ENCODE measurements around the gene TARS1.

TARS1 gene

DNA sequence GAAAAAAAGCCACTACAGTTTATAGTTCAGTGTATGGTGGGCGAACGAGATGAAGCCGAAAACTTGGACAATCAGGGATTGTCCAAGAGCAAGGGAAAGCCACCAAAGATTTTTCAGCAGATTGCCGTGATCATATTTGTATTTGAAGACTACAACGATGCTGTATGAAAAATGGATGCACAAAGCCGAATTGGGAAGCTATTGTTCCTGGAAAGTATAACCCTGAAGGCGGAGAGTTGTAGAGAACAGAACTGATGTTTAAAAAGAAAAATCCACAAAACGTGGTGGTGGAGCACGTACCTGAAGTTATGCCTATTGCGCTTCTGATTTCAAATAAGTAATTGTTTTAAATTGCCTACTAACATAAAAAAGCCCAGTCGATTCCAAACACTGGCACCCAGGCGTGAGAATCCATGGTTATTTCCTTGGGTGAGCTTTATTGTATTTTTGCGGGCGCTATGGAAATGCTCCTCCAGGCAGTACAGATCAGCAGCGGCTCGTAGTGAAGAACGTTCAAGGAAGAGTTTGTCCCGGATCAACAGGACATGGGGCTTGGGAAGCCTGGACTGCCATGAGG is 772 bp upstream of the TARS1 start:
- no peak for DNase-seq (ENCODE audit: low spot score)

DNA sequence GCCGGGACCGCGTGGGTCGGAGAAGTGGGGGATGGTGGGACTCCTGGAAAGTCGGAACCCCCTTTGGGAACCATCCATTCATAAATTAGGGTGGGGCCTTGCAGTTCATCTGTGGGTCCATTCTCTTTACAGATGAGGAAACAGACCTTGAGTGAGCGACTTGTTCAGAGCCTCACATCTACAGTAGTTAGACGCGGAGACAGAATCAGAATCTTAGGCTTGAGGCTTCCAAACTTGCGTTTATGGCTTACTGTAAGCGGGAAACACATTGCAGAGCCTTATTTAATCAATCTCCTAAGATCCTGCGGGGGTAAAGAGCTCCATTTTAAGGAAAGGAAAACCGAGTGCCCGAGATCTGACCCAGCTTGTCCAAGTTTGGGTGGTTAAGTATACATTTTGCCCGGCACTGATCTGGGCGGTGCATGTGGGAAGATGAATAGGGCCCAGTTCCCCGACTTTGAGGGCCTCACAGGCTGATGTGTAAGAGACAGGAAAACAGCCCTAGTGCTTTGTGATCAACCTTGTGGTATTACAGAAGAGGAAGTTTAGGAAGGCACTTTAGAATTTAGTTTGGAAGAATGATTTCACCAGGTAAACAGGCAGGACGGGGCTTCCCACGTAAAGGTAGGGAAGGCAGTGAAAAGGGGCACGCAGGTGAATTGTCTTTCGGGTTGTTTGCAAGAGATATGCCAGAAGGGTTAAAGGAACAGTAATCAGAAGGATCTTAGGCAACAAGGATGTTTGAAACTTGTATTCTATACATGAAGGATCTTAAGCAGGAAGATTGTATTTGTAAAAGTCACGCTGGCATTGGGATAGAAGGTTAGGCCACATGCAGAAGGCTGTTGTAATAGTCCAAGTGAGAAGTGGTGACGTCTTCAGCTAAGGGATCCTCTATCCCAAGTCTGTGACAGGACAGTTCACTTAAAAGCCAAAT is 744 bp downstream of the TARS1 start:
- DNase-seq (ENCODE audit: low spot score), result peak; percentile 8

DNA sequence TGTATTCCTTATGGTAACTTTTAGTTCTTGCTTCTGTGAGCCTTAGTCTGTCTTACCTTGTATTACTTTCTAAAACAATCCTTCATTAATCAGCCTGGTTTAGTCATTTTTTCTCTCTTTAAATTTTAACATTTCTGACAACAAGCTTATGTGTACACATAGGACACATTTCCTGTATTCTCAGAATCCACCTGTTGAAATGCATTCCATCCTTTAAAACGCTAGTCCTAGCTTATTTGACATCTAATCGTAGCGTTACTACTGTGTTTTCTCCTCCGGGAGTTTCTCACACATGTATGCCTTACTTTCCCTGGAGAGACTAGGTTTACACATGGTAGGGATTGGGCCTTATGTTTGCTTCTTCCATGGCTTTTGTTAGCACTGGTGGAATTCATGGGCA is 3.8 kb downstream of the TARS1 start:
- DNase-seq (ENCODE audit: low spot score), result no peak

DNA sequence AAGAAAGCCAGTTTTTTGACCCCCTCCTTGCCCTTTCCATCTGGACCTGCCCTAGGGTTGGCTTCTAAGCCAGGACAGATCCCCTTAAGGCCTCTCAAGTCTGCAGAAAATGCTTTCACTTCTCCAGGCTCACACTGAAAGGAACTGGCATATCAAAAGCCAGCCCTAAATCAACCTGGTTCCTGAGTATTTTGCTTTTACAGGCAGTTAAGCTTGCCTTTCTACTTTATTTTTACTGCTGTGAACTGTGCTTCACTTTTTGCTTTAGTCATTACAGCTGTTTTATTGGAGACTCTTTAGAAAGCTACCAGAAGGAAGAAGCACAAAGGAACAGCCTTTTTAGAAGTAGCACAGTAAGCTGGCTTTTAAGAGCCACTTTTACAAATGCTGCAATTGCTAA is 5.0 kb downstream of the TARS1 start:
- DNase-seq (ENCODE audit: low spot score), result no peak

DNA sequence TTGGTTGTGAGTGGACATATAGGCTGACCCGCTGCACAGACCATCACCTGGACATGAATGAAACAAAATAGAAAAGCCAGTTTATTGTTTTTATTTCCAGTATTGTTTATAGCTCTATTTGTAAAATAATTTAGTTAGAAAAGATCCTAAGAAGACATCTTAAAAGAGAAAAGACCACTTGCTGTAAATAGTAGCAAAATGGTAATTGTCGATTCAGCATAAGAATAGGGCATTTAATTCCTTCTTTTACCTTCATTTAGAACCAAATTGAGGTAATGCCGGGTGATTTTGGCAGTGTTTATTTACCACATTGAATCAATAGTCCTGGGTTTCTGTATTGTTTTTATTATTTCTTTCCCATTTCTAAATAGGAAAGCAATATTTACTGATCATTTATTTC is 7.4 kb downstream of the TARS1 start:
- no peak for DNase-seq (ENCODE audit: low spot score)

DNA sequence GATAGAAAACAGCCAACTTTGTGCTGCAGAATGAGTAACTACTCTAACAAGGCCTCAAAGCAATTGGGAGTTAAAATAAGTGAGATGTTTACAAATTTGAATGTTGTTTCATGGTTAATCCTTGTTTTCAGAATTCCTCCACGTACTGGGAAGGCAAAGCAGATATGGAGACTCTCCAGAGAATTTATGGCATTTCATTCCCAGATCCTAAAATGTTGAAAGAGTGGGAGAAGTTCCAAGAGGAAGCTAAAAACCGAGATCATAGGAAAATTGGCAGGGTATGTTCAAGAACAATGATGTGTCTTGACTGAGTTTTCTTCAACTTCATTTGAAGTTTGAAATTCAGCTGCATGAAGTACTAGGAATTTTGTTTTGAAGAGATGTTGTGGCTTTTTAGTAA is 16.4 kb downstream of the TARS1 start:
- DNase-seq (ENCODE audit: low spot score), result no peak

DNA sequence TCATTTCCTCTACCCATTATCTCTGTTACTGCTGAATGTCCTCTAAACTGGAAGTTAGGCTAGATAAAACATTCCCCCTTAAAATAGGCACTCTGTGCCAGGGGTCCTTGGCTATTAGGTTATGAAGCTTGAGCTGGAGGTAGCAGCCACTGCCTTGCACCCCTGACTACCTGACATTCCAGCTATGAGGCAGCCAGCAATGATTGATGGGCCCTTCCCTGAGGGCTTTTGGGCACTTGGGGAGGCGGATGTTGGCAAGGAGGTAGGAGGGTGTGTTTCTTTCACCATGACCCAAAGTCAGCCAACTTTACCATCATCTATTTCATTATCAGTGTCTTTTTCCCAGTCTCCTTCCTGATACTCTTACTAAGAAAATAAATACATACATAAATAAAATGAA is 17.1 kb downstream of the TARS1 start:
- no peak for DNase-seq (ENCODE audit: low spot score)

DNA sequence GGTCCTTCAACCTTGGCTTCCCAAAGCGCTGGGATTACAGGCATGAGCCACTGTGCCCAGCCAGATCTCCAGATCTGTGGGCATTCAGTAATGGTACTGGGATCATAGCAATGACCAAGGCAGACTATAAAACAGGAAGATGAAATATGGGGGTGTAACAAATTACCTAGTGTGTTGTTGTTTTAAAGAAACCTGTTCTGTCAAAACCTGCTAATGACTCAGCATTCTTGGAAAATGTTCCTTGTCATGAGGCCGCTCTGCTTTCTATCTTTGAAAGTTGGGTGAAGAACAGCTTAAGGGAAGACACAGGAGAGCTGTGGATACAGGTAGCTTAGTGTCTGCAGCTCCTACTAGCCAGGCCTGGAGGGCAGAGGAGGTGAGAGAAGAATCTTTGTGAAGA is 19.4 kb downstream of the TARS1 start:
- DNase-seq (ENCODE audit: low spot score), result no peak

DNA sequence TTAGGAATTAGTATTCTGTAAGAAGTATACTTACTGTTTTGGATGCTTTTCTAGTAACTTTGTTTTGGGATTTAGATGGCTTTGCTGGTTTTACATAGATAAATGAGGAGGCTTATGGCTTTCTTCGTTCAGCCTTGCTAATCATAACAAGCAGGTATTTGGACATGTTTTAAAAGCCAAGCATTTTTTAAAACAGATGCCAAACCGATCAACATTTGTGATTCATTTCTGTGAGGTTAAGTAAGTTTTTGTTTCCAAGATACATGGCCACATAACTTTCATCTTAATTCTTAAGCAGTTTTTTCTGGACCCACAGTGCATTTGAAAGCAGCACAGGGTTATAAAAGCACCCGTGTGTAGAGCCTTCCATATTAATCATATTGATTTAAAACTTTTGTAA is 21.7 kb downstream of the TARS1 start:
- no peak for DNase-seq (ENCODE audit: low spot score)

DNA sequence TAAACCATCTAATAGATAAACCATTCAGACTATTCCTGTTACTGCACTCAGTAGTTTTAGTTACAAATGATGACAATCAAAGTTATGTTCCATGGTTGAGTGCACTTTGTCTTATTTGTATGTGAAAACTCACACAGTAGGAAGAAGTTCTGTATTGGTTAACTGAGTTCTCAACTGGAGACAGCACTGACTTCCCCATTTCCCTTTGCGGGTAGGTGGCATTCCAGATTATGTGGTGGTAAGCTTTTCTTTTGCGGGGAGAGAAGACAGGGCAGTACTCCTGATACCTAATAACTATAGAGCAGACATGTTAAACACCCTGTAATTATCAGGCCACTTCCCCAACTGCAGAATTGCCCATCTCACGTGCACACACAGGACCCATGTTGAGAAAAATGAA is 24.4 kb downstream of the TARS1 start:
- DNase-seq (ENCODE audit: low spot score), result no peak

DNA sequence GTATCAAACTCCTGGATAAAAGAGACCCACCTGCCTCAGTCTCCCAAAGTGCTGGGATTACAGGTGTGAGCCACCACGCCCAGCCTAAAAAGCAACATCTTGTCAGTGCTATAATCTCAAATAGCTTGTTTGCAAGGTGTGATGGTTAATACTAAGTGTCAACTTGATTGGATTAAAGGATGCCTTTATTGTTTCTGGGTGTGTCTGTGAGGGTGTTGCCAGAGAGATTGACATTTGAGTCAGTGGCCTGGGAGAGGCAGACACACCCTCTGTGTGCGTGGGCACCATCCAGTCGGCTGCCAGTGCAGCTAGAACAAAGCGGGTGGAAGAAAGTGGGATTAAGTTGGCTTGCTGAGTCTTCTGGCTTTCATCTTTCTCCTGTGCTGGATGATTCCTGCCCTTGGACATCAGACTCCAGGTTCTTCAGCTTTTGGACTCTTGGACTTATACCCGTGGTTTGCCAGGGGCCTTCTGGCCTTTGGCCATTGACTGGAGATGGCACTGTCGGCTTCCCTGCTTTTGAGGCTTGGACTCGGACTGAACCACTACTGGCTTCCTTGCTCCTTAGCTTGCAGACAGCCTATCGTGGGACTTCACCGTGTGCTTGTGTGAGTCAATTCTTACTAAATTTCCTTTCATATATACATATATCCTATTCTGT is 28.1 kb downstream of the TARS1 start:
- DNase-seq (ENCODE audit: low spot score), result no peak

DNA sequence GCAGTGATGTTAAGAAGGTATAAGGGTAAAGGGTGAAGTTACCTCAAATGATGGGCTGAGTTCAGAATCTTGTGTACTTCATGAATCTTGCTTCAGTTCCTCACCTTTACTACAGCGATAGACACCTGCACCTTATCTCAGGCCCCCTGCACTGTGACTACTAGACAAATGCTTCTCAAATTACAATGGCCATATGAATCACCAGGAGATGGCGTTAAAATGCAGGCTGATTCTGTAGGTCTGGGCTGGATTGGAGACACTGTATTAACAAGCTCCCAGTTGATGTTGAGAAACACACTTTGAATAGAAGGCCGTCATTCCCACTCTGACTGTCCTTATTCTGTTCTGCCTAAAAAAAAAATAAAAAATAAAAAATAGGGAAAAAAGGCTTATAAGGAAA is 29.8 kb downstream of the TARS1 start:
- DNase-seq (ENCODE audit: low spot score), result no peak

DNA sequence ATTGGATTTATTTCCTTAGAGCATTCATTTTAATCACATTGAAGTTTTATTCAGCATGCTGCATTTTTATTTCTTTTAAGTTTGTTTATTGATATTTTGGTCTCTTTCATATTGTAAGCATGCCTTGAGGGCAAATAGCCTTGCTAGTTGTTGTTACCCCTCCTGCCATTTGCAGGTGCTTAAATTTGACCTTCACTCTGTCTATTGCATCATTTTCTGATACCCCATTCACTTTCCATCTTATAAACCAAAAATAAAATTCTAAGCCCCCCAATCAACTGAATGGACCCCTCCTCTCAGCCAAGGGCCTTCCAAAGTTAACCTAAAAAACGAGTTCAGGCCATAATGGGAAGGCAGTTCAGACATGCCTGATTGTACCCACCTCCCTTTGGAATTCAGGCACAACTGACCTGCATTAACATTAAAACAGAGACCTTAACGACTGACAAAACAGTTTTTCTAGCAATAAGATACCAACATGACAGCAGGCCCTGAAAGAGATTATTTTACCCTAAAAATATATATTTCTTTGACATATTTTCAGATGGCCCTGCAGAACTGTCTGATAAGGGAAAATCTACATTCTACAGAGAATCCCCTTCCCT is 32.1 kb downstream of the TARS1 start:
- DNase-seq (ENCODE audit: low spot score), result no peak

DNA sequence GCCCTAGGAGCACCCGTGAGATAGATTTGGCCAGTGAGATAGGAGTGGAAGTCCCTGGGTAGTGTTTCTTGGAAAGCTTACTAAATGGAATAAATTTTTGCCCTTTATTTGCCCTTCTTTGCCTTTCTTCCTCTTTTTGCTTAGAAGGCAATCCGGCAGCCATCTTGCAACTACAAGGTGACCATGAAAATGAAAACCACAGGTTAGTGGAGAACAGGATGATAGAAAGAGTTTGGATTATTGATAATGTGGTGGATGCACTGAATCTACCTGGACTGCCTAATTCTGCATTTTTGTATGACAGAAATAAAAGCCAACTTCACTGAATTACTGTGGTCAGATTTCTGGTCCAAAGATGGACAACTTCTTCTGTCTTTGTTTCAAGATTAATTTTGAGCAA is 33.2 kb downstream of the TARS1 start:
- no peak for DNase-seq (ENCODE audit: low spot score)

DNA sequence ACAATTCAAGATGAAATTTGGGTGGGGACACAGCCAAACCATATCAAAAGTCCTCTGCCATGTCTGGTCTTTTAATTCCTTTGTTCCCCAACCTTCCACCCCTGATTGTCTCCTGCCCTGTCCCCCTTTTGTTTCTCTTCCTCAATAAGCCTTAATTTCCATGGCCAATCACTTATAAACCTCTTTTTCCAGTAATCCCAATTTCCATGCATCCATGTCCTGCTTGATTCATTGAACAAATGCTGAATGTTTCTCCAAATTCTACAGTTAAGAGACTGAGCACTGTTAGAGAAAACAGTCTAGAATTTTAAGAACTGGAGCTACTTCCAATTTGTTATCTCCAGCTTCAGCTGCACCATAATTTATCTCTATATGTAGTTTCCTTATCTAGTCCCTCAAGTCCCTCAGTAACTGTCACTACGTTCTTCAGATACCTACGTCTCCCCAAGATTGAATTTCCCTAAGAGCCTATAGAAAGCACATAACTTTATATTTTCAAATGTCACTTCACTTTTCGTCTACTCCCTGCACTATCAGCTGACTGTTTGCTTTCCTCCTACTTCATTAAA is 34.2 kb downstream of the TARS1 start:
- DNase-seq (ENCODE audit: low spot score), result no peak

DNA sequence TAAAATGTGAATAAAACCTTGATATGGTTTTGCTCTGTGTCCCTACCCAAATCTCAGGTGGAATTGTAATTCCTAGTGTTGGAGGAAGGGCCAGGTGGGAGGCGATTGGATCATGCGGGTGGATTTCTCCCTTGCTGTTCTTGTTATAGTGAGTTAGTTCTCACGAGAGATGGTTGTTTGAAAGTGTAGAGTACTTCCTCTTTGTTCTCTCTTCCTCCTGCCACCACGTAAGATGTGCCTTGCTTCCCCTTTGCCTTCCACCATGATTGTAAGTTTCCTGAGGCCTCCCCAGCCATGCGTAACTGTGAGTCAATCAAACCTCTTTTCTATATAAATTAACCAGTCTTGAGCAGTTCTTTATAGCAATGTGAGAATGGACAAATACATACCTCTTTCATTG is 34.9 kb downstream of the TARS1 start:
- DNase-seq (ENCODE audit: low spot score), result no peak

DNA sequence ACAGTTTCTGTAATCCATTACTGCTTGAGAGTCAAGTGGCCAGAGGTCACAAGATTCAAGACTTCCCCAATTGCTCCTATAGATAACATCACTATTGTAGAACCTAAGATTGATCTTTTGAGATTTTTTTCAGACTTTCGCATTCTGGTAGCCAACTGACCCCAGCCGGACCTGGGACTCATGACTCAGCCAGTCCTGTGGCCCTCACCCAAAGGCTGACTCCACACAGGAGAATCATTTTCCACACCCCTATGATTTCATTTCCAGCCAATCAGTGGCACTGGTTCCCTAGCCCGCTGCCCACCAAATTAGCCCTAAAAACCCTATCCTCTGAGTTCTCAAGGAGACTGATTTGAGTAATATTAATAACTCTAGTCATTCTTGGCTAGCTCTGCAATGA is 36.2 kb downstream of the TARS1 start:
- DNase-seq (ENCODE audit: low spot score), result no peak

DNA sequence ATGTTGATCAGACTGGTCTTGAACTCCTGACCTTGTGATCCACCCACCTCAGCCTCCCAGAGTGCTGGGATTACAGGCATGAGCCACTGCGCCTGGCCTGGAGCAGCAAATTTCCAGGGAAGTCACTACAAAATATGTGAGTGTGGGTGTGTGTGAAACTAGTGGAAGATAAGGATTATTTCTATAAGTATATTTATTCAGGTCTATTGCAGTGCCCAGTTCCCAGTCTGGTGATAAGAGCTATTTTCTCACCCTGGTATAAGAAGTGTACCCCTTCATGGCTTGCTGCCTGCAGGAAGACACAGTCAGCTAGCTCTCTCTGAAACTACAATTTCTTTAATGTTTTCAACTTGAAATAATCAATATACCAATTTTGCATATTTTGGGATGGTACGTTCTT is 37.1 kb downstream of the TARS1 start:
- DNase-seq (ENCODE audit: low spot score), result no peak

DNA sequence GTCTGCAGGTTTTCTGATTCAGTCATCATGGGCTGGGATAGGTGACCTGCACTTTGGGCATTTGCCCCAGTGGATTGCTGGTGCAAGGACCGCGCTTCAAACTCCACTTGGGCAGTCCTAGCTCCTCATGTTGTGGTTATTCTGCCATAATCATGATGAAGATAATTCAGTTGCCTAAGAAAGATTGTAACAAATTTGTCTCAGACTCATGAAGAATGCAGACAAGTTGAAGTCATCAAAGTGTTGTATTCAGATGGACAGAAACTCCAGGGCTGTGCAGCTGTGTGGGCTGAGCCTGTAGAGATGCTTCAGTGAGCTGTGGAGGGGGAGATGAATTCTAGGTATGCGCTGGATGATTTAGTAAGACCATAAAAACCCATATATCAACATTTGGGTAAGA is 38.5 kb downstream of the TARS1 start:
- no peak for DNase-seq (ENCODE audit: low spot score)

DNA sequence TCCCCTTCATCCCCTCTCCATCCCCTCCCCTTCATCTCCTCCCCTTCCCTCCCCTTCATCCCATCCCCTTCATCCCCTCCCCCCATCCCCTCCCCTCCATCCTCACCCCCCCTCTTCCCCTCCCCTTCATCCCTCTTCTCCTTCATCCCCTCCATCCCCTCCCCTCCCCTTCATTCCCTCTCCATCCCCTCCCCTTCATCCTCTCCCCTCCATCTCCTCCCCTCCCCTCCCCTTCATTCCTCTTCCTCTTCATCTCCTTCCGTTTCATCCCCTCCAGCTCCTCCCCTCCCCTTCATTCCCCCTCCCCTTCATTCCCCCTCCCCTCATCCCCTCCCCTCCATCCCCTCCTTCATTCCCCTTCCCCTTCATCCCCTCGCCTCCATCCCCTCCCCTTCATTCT is 40.1 kb downstream of the TARS1 start:
- DNase-seq (ENCODE audit: low spot score), result no peak

DNA sequence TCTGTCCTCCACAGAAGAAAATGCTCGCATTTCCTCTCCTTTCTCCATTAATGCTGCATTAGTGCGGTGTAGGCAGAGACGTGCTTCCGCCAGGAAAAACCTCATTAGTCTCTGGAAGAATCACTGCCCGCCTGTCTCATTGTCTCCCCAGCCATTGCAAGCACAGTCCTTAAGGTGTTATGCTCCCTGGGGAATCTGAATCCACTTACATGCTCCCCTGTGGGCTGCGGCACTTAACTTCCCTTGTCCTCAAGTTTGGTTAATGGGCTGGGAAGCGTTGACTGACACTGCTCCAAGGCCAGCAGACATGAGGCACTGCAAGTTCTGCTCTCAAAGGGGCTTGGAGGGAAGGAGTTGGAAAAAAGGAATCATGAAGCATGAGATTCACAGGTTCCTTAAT is 41.6 kb downstream of the TARS1 start:
- DNase-seq (ENCODE audit: low spot score), result no peak

DNA sequence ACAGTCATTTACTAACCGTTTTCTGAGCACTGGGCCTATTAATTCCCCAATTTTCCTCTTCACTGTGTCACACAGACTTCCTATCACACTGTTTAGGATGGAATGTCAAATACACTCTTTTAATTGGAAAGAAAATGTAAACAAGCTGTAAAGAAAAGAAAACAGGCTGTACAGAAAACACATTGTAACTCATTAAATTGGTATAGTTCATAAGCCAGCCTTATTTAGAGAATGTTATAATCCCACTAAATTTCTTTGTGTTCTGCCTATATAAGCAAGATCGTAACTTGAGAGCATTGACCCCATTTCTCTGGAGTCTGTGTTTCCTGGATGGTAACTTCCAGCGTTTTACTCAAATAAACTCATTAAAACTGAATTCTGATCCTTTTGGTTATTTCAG is 46.5 kb downstream of the TARS1 start:
- DNase-seq (ENCODE audit: low spot score), result no peak

Measured in HuH-7 (cell line).